ENCODE results near the gene CLDN12.

DNA sequence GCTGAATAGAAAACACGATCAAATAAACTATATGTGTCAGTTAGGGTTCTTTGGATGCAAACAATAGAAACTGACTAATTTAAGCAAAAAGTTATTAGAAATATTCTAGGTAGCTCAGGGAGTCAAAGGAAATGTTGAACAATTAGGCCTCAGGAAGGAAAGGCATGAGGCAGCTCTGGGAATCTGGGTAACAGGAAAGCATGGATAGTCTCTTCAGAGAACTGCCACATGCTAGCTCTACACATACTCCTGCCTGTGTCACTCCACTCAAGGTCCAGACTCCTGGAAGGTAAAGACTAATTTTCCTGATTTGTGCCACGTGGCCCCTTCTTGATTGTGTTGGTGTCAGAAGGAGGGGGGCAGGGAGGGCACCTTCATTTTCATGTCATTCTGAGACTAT is 42.4 kb downstream of the CLDN12 start:
- TF ChIP-seq RELA (CRISPR knock-in tag; IDR thresholded peaks at IDR 0.05; ENCODE audit: borderline replicate concordance) (no peak), MXD4 (CRISPR knock-in tag; IDR thresholded peaks at IDR 0.05; ENCODE audit: borderline replicate concordance) (no peak), JUN (CRISPR knock-in tag; IDR thresholded peaks at IDR 0.05) (no peak), CREB1 (CRISPR knock-in tag; IDR thresholded peaks at IDR 0.05) (no peak), ELF4 (CRISPR knock-in tag; IDR thresholded peaks at IDR 0.05; ENCODE audit: low read depth) (no peak), ZNF121 (CRISPR knock-in tag; IDR thresholded peaks at IDR 0.05) (no peak), SP1 (CRISPR knock-in tag; conservative IDR thresholded peaks at IDR 0.05) (no peak)
- TF ChIP-seq, protein P1, sequence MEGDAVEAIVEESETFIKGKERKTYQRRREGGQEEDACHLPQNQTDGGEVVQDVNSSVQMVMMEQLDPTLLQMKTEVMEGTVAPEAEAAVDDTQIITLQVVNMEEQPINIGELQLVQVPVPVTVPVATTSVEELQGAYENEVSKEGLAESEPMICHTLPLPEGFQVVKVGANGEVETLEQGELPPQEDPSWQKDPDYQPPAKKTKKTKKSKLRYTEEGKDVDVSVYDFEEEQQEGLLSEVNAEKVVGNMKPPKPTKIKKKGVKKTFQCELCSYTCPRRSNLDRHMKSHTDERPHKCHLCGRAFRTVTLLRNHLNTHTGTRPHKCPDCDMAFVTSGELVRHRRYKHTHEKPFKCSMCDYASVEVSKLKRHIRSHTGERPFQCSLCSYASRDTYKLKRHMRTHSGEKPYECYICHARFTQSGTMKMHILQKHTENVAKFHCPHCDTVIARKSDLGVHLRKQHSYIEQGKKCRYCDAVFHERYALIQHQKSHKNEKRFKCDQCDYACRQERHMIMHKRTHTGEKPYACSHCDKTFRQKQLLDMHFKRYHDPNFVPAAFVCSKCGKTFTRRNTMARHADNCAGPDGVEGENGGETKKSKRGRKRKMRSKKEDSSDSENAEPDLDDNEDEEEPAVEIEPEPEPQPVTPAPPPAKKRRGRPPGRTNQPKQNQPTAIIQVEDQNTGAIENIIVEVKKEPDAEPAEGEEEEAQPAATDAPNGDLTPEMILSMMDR (IDR thresholded peaks at IDR 0.05) = no peak
- TF ChIP-seq, protein P2, sequence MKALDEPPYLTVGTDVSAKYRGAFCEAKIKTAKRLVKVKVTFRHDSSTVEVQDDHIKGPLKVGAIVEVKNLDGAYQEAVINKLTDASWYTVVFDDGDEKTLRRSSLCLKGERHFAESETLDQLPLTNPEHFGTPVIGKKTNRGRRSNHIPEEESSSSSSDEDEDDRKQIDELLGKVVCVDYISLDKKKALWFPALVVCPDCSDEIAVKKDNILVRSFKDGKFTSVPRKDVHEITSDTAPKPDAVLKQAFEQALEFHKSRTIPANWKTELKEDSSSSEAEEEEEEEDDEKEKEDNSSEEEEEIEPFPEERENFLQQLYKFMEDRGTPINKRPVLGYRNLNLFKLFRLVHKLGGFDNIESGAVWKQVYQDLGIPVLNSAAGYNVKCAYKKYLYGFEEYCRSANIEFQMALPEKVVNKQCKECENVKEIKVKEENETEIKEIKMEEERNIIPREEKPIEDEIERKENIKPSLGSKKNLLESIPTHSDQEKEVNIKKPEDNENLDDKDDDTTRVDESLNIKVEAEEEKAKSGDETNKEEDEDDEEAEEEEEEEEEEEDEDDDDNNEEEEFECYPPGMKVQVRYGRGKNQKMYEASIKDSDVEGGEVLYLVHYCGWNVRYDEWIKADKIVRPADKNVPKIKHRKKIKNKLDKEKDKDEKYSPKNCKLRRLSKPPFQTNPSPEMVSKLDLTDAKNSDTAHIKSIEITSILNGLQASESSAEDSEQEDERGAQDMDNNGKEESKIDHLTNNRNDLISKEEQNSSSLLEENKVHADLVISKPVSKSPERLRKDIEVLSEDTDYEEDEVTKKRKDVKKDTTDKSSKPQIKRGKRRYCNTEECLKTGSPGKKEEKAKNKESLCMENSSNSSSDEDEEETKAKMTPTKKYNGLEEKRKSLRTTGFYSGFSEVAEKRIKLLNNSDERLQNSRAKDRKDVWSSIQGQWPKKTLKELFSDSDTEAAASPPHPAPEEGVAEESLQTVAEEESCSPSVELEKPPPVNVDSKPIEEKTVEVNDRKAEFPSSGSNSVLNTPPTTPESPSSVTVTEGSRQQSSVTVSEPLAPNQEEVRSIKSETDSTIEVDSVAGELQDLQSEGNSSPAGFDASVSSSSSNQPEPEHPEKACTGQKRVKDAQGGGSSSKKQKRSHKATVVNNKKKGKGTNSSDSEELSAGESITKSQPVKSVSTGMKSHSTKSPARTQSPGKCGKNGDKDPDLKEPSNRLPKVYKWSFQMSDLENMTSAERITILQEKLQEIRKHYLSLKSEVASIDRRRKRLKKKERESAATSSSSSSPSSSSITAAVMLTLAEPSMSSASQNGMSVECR (CRISPR knock-in tag; IDR thresholded peaks at IDR 0.05; ENCODE audit: borderline replicate concordance) = no peak
- TF ChIP-seq, protein P3, sequence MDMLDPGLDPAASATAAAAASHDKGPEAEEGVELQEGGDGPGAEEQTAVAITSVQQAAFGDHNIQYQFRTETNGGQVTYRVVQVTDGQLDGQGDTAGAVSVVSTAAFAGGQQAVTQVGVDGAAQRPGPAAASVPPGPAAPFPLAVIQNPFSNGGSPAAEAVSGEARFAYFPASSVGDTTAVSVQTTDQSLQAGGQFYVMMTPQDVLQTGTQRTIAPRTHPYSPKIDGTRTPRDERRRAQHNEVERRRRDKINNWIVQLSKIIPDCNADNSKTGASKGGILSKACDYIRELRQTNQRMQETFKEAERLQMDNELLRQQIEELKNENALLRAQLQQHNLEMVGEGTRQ (CRISPR knock-in tag; IDR thresholded peaks at IDR 0.05) = no peak
- TF ChIP-seq, protein P4, sequence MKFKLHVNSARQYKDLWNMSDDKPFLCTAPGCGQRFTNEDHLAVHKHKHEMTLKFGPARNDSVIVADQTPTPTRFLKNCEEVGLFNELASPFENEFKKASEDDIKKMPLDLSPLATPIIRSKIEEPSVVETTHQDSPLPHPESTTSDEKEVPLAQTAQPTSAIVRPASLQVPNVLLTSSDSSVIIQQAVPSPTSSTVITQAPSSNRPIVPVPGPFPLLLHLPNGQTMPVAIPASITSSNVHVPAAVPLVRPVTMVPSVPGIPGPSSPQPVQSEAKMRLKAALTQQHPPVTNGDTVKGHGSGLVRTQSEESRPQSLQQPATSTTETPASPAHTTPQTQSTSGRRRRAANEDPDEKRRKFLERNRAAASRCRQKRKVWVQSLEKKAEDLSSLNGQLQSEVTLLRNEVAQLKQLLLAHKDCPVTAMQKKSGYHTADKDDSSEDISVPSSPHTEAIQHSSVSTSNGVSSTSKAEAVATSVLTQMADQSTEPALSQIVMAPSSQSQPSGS (CRISPR knock-in tag; IDR thresholded peaks at IDR 0.05; ENCODE audit: borderline replicate concordance, low read depth) = no peak
- TF ChIP-seq, protein P5, sequence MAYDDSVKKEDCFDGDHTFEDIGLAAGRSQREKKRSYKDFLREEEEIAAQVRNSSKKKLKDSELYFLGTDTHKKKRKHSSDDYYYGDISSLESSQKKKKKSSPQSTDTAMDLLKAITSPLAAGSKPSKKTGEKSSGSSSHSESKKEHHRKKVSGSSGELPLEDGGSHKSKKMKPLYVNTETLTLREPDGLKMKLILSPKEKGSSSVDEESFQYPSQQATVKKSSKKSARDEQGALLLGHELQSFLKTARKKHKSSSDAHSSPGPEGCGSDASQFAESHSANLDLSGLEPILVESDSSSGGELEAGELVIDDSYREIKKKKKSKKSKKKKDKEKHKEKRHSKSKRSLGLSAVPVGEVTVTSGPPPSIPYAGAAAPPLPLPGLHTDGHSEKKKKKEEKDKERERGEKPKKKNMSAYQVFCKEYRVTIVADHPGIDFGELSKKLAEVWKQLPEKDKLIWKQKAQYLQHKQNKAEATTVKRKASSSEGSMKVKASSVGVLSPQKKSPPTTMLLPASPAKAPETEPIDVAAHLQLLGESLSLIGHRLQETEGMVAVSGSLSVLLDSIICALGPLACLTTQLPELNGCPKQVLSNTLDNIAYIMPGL (CRISPR knock-in tag; IDR thresholded peaks at IDR 0.05) = no peak
- TF ChIP-seq, protein P6, sequence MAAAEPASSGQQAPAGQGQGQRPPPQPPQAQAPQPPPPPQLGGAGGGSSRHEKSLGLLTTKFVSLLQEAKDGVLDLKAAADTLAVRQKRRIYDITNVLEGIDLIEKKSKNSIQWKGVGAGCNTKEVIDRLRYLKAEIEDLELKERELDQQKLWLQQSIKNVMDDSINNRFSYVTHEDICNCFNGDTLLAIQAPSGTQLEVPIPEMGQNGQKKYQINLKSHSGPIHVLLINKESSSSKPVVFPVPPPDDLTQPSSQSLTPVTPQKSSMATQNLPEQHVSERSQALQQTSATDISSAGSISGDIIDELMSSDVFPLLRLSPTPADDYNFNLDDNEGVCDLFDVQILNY (CRISPR knock-in tag; IDR thresholded peaks at IDR 0.05) = no peak

Measured in WTC11 (cell line).